C4-2B (cell line): ENCODE data around the gene NFYA.

Source experiments
- H3K27ac ChIP-seq: fragments of 450-650 bp; 2 replicates; pipeline ENCODE4 v1.5.1; 2017
- CTCF ChIP-seq: fragments of 450-650 bp; conservative IDR thresholded peaks from 2 replicates; pipeline ENCODE4 v1.5.1; 2017; ENCODE audit warnings: mild to moderate bottlenecking
- ZFX ChIP-seq: fragments of 450-650 bp; IDR thresholded peaks from 2 replicates; pipeline ENCODE4 v1.6.1; 2017

Gene NFYA

GRCh38 chr6:41085182-41085581, 12.4 kb downstream of the NFYA start:
- TF ChIP-seq ZFX (no peak), CTCF (no peak)
- H3K27ac ChIP-seq: no peak overlapping the region

GRCh38 chr6:41088451-41088850, 15.7 kb downstream of the NFYA start:
- H3K27ac ChIP-seq: no peak overlapping the region
- TF ChIP-seq CTCF: no peak
- no peak for TF ChIP-seq ZFX

- H3K27ac ChIP-seq: no peak overlapping the region
- TF ChIP-seq CTCF: no peak
- no peak for TF ChIP-seq ZFX
Observed at GRCh38 chr6:41090841-41091761, 18.3 kb downstream of the NFYA start.

GRCh38 chr6:41092421-41093140, 19.8 kb downstream of the NFYA start:
- no peak for TF ChIP-seq ZFX
- peak; percentile 60 for TF ChIP-seq CTCF
- no peak overlapping the region for H3K27ac ChIP-seq

GRCh38 chr6:41093729-41094128, 21.0 kb downstream of the NFYA start:
- TF ChIP-seq ZFX (no peak), CTCF (no peak)
- no peak overlapping the region for H3K27ac ChIP-seq

- H3K27ac ChIP-seq: no peak overlapping the region
- TF ChIP-seq ZFX (no peak), CTCF (no peak)
Observed at GRCh38 chr6:41097467-41098090, 24.8 kb downstream of the NFYA start.

- no peak overlapping the region for H3K27ac ChIP-seq
- TF ChIP-seq ZFX (no peak), CTCF (no peak)
Observed at GRCh38 chr6:41098366-41098765, 25.6 kb downstream of the NFYA start.
